ENCODE data around the gene ZNF555. TPM values are rescaled to one million over a fixed set of nuclear protein-coding genes. Genes with fewer than 3 reads are reported as not detected.
A peak's percentile ranks its signal among the peaks of the same experiment; 100 is the strongest.

The ZNF555 gene
- total RNA-seq, 2 donors from 2014 or later, result 5.0 to 6.9 TPM

DNA sequence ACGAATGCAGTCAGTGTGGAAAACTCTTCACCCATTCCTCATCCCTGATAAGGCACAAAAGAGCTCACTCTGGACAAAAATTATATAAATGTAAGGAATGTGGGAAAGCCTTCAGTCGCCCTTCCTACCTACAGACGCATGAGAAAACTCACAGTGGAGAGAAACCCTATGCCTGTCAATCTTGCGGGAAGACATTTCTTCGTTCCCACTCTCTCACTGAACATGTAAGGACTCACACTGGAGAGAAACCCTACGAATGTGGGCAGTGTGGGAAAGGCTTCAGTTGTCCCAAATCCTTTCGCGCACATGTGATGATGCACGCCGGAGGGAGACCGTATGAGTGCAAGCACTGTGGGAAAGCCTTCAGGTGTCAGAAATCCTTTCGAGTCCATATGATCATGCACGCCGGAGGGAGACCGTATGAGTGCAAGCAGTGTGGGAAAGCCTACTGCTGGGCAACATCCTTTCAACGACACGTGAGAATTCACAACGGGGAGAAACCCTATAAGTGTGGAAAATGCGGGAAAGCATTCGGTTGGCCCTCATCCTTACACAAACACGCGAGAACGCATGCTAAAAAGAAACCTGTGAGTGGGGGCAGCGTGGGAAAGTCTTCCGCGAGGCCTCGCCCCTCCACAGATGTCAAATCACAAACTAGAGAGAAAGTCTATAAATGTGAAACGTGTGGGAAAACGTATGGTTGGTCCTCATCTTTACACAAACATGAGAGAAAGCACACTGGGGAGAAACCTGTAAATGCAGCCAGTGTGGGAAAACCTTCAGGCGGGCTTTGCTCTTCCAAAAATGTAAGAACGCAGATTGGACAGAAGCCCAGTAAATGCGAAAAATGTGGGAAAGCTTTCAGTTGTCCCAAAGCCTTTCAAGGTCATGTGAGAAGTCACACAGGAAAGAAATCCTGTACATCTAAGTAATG, 36.4 kb downstream of the ZNF555 start:
- Histone ChIP-seq H3K36me3 (no peaks in the 10 kb centered on the region), H3K4me3 (no peak overlapping the region), H3K27ac (no peak overlapping the region), H3K9me3 (no peaks in the 10 kb centered on the region), H3K27me3 (replicated peaks; ENCODE audit: insufficient read depth) (no peaks in the 10 kb centered on the region), H3K4me1 (replicated peaks) (no peaks in the 10 kb centered on the region)
- no peak for DNase-seq (ENCODE audit: low spot score)
- 92% methylated on average over 32 of the region's 32 CpGs for WGBS
- TF ChIP-seq, protein P1, sequence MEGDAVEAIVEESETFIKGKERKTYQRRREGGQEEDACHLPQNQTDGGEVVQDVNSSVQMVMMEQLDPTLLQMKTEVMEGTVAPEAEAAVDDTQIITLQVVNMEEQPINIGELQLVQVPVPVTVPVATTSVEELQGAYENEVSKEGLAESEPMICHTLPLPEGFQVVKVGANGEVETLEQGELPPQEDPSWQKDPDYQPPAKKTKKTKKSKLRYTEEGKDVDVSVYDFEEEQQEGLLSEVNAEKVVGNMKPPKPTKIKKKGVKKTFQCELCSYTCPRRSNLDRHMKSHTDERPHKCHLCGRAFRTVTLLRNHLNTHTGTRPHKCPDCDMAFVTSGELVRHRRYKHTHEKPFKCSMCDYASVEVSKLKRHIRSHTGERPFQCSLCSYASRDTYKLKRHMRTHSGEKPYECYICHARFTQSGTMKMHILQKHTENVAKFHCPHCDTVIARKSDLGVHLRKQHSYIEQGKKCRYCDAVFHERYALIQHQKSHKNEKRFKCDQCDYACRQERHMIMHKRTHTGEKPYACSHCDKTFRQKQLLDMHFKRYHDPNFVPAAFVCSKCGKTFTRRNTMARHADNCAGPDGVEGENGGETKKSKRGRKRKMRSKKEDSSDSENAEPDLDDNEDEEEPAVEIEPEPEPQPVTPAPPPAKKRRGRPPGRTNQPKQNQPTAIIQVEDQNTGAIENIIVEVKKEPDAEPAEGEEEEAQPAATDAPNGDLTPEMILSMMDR (IDR thresholded peaks at IDR 0.05), result no peak
- intact Hi-C loops (cut with DNase I), result no loop called here

DNA sequence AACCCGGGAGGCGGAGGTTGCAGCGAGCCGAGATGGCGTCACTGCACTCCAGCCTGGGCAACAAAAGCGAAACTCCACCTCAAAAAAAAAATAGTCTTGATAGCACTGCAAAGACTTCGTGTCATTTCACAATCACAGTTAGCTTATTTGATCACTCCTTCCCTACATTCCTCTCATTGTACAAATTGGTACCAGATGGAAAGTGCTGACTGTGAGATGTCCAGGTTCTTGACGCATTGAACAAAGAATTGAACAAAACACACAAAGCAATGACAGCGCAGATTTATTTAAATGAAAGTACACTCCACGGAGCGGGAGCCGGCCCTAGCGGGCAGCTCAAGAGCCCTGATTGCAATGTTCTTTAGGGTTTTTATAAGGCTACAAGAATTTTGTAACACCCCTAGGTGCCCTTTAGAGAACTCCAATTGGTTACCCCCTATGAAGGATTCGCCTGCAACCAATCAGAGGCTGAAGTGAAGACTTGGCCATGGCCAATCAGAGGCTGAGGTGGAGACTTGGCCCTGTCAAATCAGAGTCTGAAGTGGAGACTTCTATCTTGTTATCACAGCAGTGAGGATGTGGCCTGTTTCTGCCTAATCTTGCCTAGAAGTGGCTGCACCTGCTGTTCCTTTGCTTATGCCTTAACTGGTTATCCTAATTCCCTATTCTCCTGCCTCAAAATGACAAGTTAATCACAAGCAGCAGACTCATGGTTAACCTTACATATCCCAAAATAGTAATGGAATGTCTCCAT, 42.6 kb downstream of the ZNF555 start:
- WGBS, result 84% methylated on average over 14 of the region's 14 CpGs
- H3K4me3 ChIP-seq, result no peak overlapping the region
- H3K36me3 ChIP-seq, result no peaks in the 10 kb centered on the region
- H3K27me3 ChIP-seq (replicated peaks; ENCODE audit: insufficient read depth), result no peaks in the 10 kb centered on the region
- no peak for TF ChIP-seq POLR2A (IDR thresholded peaks at IDR 0.05)
- no peak for TF ChIP-seq POLR2AphosphoS5 (IDR thresholded peaks at IDR 0.05)
- TF ChIP-seq, protein P1 (IDR thresholded peaks at IDR 0.05), result no peak
- DNase-seq (ENCODE audit: low spot score), result no peak
- H3K9me3 ChIP-seq, result no peaks in the 10 kb centered on the region
- intact Hi-C loops (cut with DNase I), result no loop called here
- H3K4me1 ChIP-seq (replicated peaks), result no peaks in the 10 kb centered on the region
- H3K27ac ChIP-seq, result no peak overlapping the region

DNA sequence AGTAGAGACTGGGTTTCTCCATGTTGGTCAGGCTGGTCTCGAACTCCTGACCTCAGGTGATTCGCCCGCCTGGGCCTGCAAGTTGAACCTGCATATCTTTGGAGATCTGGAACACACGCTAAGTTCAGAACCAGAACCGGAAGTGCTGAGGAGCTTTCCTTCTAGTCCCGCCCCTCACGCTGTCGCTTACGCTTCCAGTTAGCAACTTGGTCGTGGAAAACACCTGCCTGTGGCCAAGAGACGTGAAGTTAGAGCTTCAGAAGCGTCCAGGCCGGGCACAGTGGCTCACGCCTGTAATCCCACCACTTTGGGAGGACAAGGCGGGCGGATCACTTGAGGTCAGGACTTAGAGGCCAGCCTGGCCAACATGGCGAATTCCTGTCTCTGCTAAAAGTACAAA, 44.5 kb downstream of the ZNF555 start:
- intact Hi-C loops (cut with DNase I), result no loop called here
- Histone ChIP-seq H3K4me1 (replicated peaks) (no peaks in the 10 kb centered on the region), H3K27ac (no peak overlapping the region), H3K4me3 (no peak overlapping the region), H3K9me3 (no peaks in the 10 kb centered on the region), H3K27me3 (replicated peaks; ENCODE audit: insufficient read depth) (no peaks in the 10 kb centered on the region), H3K36me3 (no peaks in the 10 kb centered on the region)
- DNase-seq (ENCODE audit: low spot score), result no peak
- TF ChIP-seq POLR2A (IDR thresholded peaks at IDR 0.05) (no peak), POLR2AphosphoS5 (IDR thresholded peaks at IDR 0.05) (no peak)
- TF ChIP-seq, protein P1 (IDR thresholded peaks at IDR 0.05), result no peak
- 92% methylated on average over 17 of the region's 17 CpGs for WGBS

DNA sequence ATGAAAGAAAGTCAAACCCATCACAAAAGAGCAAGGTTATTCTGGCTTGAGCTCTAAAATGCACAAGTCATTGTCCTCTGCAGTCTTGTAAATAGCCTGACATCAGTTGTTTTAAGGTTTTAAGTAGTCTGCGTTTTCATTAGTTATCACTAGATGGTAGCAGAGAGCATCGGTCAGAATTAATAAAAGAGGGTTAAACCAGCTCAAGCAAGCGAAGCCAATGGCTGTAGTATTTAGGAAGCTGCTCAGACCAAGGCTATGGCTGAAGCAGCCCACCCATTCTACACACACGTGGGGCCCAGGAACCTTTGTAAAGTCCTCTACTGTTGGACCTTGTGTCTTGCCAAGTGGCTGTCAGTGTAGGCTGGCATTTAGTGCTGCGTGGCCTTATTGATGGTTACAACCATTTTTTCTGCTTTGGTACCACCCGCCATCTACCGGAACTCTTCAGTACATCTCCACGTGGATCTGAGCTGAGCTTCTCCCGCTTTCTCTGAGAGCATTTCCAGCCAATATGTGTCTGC, 46.2 kb downstream of the ZNF555 start:
- WGBS, result 18% methylated on average over 9 of the region's 9 CpGs
- DNase-seq (ENCODE audit: low spot score), result peak; percentile 39
- intact Hi-C loops (cut with DNase I), result no loop called here
- Histone ChIP-seq H3K36me3 (no peaks in the 10 kb centered on the region), H3K4me3 (no peak overlapping the region), H3K27me3 (replicated peaks; ENCODE audit: insufficient read depth) (no peaks in the 10 kb centered on the region), H3K27ac (no peak overlapping the region), H3K9me3 (no peaks in the 10 kb centered on the region), H3K4me1 (replicated peaks) (no peaks in the 10 kb centered on the region)
- TF ChIP-seq, protein P1 (IDR thresholded peaks at IDR 0.05), result peak; percentile 18 to 76 (median 62)
- TF ChIP-seq POLR2A (IDR thresholded peaks at IDR 0.05) (no peak), POLR2AphosphoS5 (IDR thresholded peaks at IDR 0.05) (peak; percentile 63)

All from prostate gland (tissue), 2 donors.